GM23248 (cell line): ENCODE measurements around the gene KDM5A.

Source experiments
- EZH2 ChIP-seq: fragments of 200-600 bp; sonication (generic); IDR thresholded peaks from 2 replicates; pipeline ENCODE4 v1.6.1; 2018; ENCODE audit warnings: antibody characterized with exemption, mild to moderate bottlenecking; ENCODE audit not compliant: insufficient read depth, poor library complexity, severe bottlenecking
- EZH2phosphoT487 ChIP-seq: fragments of 200-600 bp; sonication (generic); IDR thresholded peaks from 2 replicates; pipeline ENCODE4 v1.6.1; 2018; ENCODE audit warnings: antibody characterized with exemption, moderate library complexity, mild to moderate bottlenecking, low read depth; ENCODE audit not compliant: insufficient read depth

- TF ChIP-seq EZH2phosphoT487 (no peak), EZH2 (no peak)
Observed at GRCh38 chr12:323507-323906, 65.6 kb downstream of the KDM5A start.
